Small intestine (tissue), 7 donors: ENCODE data around the gene STAG1. TPM values are rescaled to one million over a fixed set of nuclear protein-coding genes. Genes with fewer than 3 reads are reported as not detected.
"Not testable (repeated sequence)": the region's sequence is repeated elsewhere in the genome, so short reads cannot be mapped to it uniquely, and the experiment has no call there.

Source experiments
- DNase-seq, 2 donors: peaks; one replicate each; pipeline versions ENCODE4 v3.0.0 to v3.0.0-alpha.2; 2013
- FAIRE-seq: peaks from 2 replicates; lab custom pipeline; 2012; peaks lifted over from hg19 to GRCh38; lab: Jason Lieb, UNC
- H3K27ac ChIP-seq, 3 donors: one replicate each; pipeline ENCODE4 v1.5.1; 2013; ENCODE audit warnings: low read length in 2 of 3, mild to moderate bottlenecking in 2 of 3, control low read depth in 1 of 3, inconsistent platforms in 1 of 3, low read depth in 1 of 3, moderate library complexity in 1 of 3
- H3K27me3 ChIP-seq, 3 donors: one replicate each; pipeline ENCODE4 v1.6.1; 2013; ENCODE audit warnings: low read length in 3 of 3, inconsistent platforms in 1 of 3; ENCODE audit not compliant: control insufficient read depth in 3 of 3, insufficient read depth in 3 of 3
- H3K36me3 ChIP-seq, 3 donors: one replicate each; pipeline ENCODE4 v1.6.1; 2013; ENCODE audit warnings: low read length in 3 of 3, inconsistent platforms in 1 of 3, low read depth in 1 of 3, mild to moderate bottlenecking in 1 of 3, moderate library complexity in 1 of 3; ENCODE audit not compliant: control insufficient read depth in 3 of 3, insufficient read depth in 2 of 3
- H3K4me1 ChIP-seq, 3 donors: one replicate each; pipeline ENCODE4 v1.6.1; 2013; ENCODE audit warnings: low read length in 2 of 3, inconsistent platforms in 1 of 3, low read depth in 1 of 3, mild to moderate bottlenecking in 1 of 3, moderate library complexity in 1 of 3; ENCODE audit not compliant: control insufficient read depth in 3 of 3, insufficient read depth in 2 of 3
- H3K4me3 ChIP-seq, 3 donors: one replicate each; pipeline ENCODE4 v1.5.1; 2013; ENCODE audit warnings: low read length in 3 of 3, control low read depth in 1 of 3, inconsistent platforms in 1 of 3, low read depth in 1 of 3, mild to moderate bottlenecking in 1 of 3, moderate library complexity in 1 of 3
- H3K9me3 ChIP-seq, 2 donors: one replicate each; pipeline ENCODE4 v1.6.1; 2013; ENCODE audit warnings: low read depth in 1 of 2, low read length in 1 of 2; ENCODE audit not compliant: control insufficient read depth in 2 of 2, insufficient read depth in 1 of 2
- WGBS, 3 donors: extraction: QIAGEN DNeasy Blood & Tissue Kit; methylation state at CpG; one replicate each; pipeline ENCODE4 v1.1.7; 2013; 5-methylcytosine and 5-hydroxymethylcytosine counted together
- polyA plus RNA-seq, 4 donors: library from polyadenylated mRNA; stranded (reverse) in 3 of 4; unstranded in 1 of 4; fragments of 200-250 nt in 3 of 4; fragments of 120-200 nt in 1 of 4; gene quantifications; one replicate each; pipeline versions ENCODE4 v1.2.1 to v1.2.3, GENCODE V29; 2013
- donor health status: healthy with polysubstance abuse.
- donor health status: control.
- donor health status: control.
- donor health status: Bipolar disorder and iron deficiency.
- donor health status: healthy.

The STAG1 gene
- polyA plus RNA-seq, 4 donors, result 10.0 to 29.9 (median 11.4) TPM

DNA sequence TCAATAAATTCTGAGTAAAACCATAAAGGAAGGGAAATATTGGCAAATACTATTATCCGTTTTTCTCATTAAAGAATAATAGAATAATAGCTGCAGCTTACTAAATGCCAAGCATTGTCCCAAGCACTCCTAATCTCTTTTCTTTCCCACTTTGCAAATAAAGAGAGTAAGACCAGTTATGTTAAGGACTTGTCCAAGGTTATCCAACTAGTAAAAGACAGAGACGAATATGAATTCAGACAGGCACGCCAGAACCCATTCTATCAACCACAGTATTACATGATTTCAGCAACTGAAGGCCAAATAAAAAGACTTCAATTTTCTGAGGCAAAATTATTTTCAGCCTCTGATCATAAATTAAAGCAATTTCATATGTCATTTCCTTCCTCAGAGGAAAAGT lies 235.5 kb downstream of the STAG1 start:
- Histone ChIP-seq H3K4me3 (no peak overlapping the region), H3K9me3 (no peaks in the 10 kb centered on the region), H3K27me3 (no peaks in the 10 kb centered on the region), H3K36me3 (peaks cover 0 to 6% (median 2%) of the 10 kb centered on the region in 3 donors), H3K27ac (no peak overlapping the region), H3K4me1 (no peaks in the 10 kb centered on the region)
- DNase-seq (no peak), FAIRE-seq (no peak)
- WGBS, 3 donors, result 86% methylated on average over 3 of the region's 3 CpGs

- H3K4me3 ChIP-seq, result no peak overlapping the region
- WGBS, 3 donors, result 96 to 97% (median 97%) methylated on average over 5 of the region's 5 CpGs
- no peaks in the 10 kb centered on the region for H3K9me3 ChIP-seq
- DNase-seq (no peak), FAIRE-seq (no peak)
- H3K27ac ChIP-seq, result no peak overlapping the region
- H3K27me3 ChIP-seq, result no peaks in the 10 kb centered on the region
- H3K4me1 ChIP-seq, result no peaks in the 10 kb centered on the region
- peaks cover 0 to 6% (median 2%) of the 10 kb centered on the region in 3 donors for H3K36me3 ChIP-seq
These were observed 236.1 kb downstream of the STAG1 start for GRCh38 chr3:136516095-136516494.

GRCh38 chr3:136514533-136514932 lies 237.6 kb downstream of the STAG1 start:
- WGBS, 3 donors, result 96 to 98% (median 97%) methylated on average over 7 of the region's 7 CpGs
- DNase-seq, FAIRE-seq, H3K4me1 ChIP-seq, H3K27ac ChIP-seq, H3K9me3 ChIP-seq, H3K4me3 ChIP-seq, H3K27me3 ChIP-seq: not testable (repeated sequence)
- H3K36me3 ChIP-seq, result peaks cover 0 to 12% (median 2%) of the 10 kb centered on the region in 3 donors

DNA sequence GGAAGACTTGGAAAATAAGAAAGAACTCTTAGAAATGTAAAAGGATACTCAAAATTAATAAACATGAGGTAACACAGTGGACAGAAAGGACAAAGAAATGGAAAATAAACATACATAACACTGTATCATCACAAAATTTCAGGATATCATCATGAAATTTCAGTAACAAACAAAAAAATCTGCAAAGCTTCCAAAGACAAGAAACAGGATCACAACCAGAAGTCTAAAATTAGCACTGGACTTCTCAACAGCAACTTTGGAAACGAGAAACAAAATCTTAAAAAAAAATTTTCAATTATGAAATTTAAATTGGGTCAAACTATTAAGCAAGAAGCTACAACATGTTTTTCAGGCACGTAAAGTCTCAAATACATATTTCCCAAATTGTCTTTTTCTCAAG lies 238.8 kb downstream of the STAG1 start:
- H3K27ac ChIP-seq, result no peak overlapping the region
- no peak overlapping the region for H3K4me3 ChIP-seq
- H3K9me3 ChIP-seq, result no peaks in the 10 kb centered on the region
- DNase-seq (no peak), FAIRE-seq (no peak)
- WGBS, 3 donors, result 77 to 96% (median 91%) methylated on average over 2 of the region's 2 CpGs
- no peaks in the 10 kb centered on the region for H3K27me3 ChIP-seq
- H3K4me1 ChIP-seq, result no peaks in the 10 kb centered on the region
- peaks cover 0 to 12% (median 2%) of the 10 kb centered on the region in 3 donors for H3K36me3 ChIP-seq

DNA sequence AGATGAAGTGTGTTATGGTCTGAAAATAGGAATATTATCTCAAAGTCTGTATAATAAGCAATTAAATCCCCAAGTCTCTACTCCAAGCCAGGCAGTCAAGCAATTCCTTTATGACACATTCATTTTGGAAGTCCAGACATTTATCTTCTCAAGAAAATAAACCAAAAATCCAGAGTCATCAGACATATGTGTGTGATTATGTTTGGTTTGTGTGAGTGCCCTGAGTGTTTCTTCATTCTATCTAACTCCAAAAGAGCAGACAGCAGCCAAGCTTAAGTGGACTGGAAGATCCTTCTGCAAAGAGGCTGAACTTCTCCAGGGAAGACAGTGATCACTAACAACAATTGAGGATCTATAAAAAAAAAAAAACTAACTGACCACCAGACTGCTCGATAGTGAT lies 239.8 kb downstream of the STAG1 start:
- Histone ChIP-seq H3K9me3 (no peaks in the 10 kb centered on the region), H3K27ac (no peak overlapping the region), H3K27me3 (no peaks in the 10 kb centered on the region), H3K36me3 (peaks cover 0 to 12% (median 2%) of the 10 kb centered on the region in 3 donors), H3K4me1 (no peaks in the 10 kb centered on the region), H3K4me3 (no peak overlapping the region)
- DNase-seq (no peak), FAIRE-seq (no peak)
- WGBS, 3 donors, result 73 to 92% (median 74%) methylated on average over 1 of the region's 1 CpG

GRCh38 chr3:136505676-136506075 lies 246.5 kb downstream of the STAG1 start:
- FAIRE-seq, result no peak
- WGBS, 3 donors, result 86 to 91% (median 90%) methylated on average over 1 of the region's 1 CpG
- no peak overlapping the region for H3K27ac ChIP-seq

GRCh38 chr3:136503056-136503455 lies 249.1 kb downstream of the STAG1 start:
- Histone ChIP-seq H3K4me1 (no peaks in the 10 kb centered on the region), H3K4me3 (no peak overlapping the region), H3K36me3 (peaks cover 2 to 7% (median 7%) of the 10 kb centered on the region in 3 donors), H3K27me3 (no peaks in the 10 kb centered on the region), H3K27ac (no peak overlapping the region), H3K9me3 (no peaks in the 10 kb centered on the region)
- DNase-seq, result no peak
- WGBS, 3 donors, result 69 to 88% (median 82%) methylated on average over 2 of the region's 2 CpGs
- FAIRE-seq, result no peak

More at GRCh38 chr3:136505676-136506075, 246.5 kb downstream of the STAG1 start:
- H3K4me3 ChIP-seq, result no peak overlapping the region
- no peaks in the 10 kb centered on the region for H3K27me3 ChIP-seq
- H3K9me3 ChIP-seq, result no peaks in the 10 kb centered on the region
- DNase-seq, result no peak
- H3K4me1 ChIP-seq, result no peaks in the 10 kb centered on the region
- peaks cover 2 to 12% (median 5%) of the 10 kb centered on the region in 3 donors for H3K36me3 ChIP-seq

DNA sequence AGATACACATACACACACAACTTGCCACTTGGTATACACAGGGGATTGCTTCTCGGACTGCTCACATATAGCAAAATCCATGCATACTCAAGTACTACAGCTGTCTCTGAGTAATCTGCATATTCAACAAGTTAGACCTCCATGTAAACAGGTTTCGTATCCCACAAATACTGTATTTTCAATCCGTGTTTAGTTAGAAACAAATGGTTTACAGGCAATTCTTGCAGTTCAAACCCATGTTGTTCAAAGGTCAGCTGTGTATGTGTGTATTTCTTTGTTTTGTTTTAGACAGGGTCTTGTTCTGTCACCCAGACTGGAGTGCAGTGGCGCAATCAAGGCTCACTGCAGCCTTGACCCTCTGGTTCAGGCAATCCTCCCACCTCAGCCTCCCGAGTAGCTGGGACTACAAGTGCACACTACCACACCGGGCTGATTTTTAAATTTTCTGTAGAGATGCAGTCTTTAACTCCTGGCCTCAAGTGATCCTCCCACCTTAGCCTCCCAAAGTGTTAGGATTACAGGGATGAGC lies 253.2 kb downstream of the STAG1 start:
- 92 to 93% (median 92%) methylated on average over 6 of the region's 6 CpGs for WGBS, 3 donors
- Histone ChIP-seq H3K9me3 (peaks cover 0 to 1% of the 10 kb centered on the region in 2 donors), H3K4me3 (no peak overlapping the region), H3K27me3 (no peaks in the 10 kb centered on the region), H3K4me1 (no peaks in the 10 kb centered on the region), H3K36me3 (peaks cover 2 to 11% (median 8%) of the 10 kb centered on the region in 3 donors), H3K27ac (no peak overlapping the region)
- DNase-seq, result no peak
- FAIRE-seq, result no peak

DNA sequence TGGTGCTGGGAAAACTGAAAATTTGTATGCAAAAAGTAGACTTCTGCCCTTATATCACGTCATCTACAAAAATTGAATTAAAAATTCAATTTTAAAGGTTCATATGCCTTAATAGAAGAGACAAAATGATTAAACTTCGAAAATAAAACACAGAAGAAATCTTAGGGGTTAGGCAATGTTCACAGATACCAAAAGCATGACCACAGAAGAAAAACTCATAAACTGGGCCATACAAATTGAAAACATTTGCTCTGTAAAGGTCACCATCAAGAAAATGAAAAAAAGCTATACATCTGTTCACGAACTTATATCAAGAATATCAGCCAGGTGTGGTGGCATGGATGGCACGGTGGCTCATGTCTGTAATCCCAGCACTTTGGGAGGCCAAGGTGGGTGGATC lies 257.0 kb downstream of the STAG1 start:
- Histone ChIP-seq H3K9me3 (peaks cover 0 to 9% of the 10 kb centered on the region in 2 donors), H3K4me3 (no peak overlapping the region), H3K27ac (no peak overlapping the region), H3K27me3 (no peaks in the 10 kb centered on the region), H3K36me3 (peaks cover 0 to 21% (median 3%) of the 10 kb centered on the region in 3 donors), H3K4me1 (no peaks in the 10 kb centered on the region)
- DNase-seq (no peak), FAIRE-seq (no peak)
- 97 to 99% (median 98%) methylated on average over 4 of the region's 4 CpGs for WGBS, 3 donors
